HepG2 (cell line): ENCODE results near the gene IPO9. TPM values are rescaled to one million over a fixed set of nuclear protein-coding genes. Genes with fewer than 3 reads are reported as not detected.

Source experiments
- ATAC-seq: fragments of 200-7000 bp; cut with Tn5 transposase; 3 replicates; pipeline ENCODE4 v1.9.1; 2020; ENCODE audit warnings: mild to moderate bottlenecking, moderate library complexity
- BruUV-seq: library from RNA; stranded (reverse); fragments of 400-500 nt; replicated peaks from 2 replicates; lab custom pipeline; 2021; lab: Mats Ljungman, UMichigan
- CTCF ChIA-PET: fragments of 300-600 bp; formaldehyde crosslinking; extraction: SDS; loops from one replicate; lab custom pipeline; 2021; ENCODE audit warnings: low total read pairs, inconsistent platforms, low intra/inter-chr PET ratio; lab: Yijun Ruan, JAX
- POLR2A ChIA-PET: fragments of 350-600 bp; sonication (Branson Sonifier 250); formaldehyde crosslinking; loops from one replicate; lab custom pipeline; 2020; ENCODE audit warnings: antibody characterized with exemption, inconsistent platforms; lab: Yijun Ruan, JAX
- DNase-seq: peaks from one replicate; pipeline ENCODE4 v3.0.0-alpha.2; 2015; ENCODE audit warnings: low spot score
- FAIRE-seq: peaks from 3 replicates; lab custom pipeline; 2011; peaks lifted over from hg19 to GRCh38; lab: Jason Lieb, UNC
- H2AFZ ChIP-seq: one replicate; pipeline ENCODE4 v1.6.1; 2011; ENCODE audit warnings: low read length, inconsistent platforms
- H3K27ac ChIP-seq: fragments of 300-600 bp; 3 replicates; pipeline ENCODE4 v1.8.0; 2011; ENCODE audit warnings: mixed run types, mild to moderate bottlenecking, mixed read lengths, low read length, inconsistent platforms; ENCODE audit not compliant: insufficient read depth; ENCODE audit errors: extremely low read length
- H3K27me3 ChIP-seq, 2 experiments: fragments of 200-600 bp in 1 of 2; 2 replicates in 1 of 2; 3 replicates in 1 of 2; pipeline versions ENCODE4 v1.6.0 to v1.8.0; 2011; ENCODE audit warnings: low read length in 2 of 2, mild to moderate bottlenecking in 2 of 2, moderate library complexity in 2 of 2, inconsistent platforms in 1 of 2; ENCODE audit not compliant: insufficient read depth in 2 of 2, control insufficient read depth in 1 of 2
- H3K36me3 ChIP-seq, 2 experiments: fragments of 200-600 bp in 1 of 2; replicated peaks in 1 of 2; 2 replicates in 1 of 2; 3 replicates in 1 of 2; pipeline versions ENCODE4 v1.5.1 to v1.8.0; 2011; ENCODE audit warnings: low read length in 2 of 2, inconsistent platforms in 1 of 2; ENCODE audit not compliant: insufficient read depth in 2 of 2, control insufficient read depth in 1 of 2
- H3K4me1 ChIP-seq: 2 replicates; pipeline ENCODE4 v1.5.1; 2012; ENCODE audit warnings: low read length, inconsistent platforms; ENCODE audit not compliant: insufficient read depth
- H3K4me2 ChIP-seq: 2 replicates; pipeline ENCODE4 v1.6.0; 2011; ENCODE audit warnings: low read depth, low read length, inconsistent platforms
- H3K4me3 ChIP-seq, 3 experiments: fragments of 200-600 bp in 1 of 3; sonication (generic), shearing (Covaris generic) in 1 of 3; replicated peaks in 1 of 3; 2 replicates each; pipeline ENCODE4 v1.5.1; 2011 to 2016; ENCODE audit warnings: low read length in 3 of 3, inconsistent platforms in 2 of 3, low read depth in 2 of 3, mild to moderate bottlenecking in 2 of 3, control low read depth in 1 of 3, mixed read lengths in 1 of 3; ENCODE audit not compliant: insufficient read depth in 1 of 3
- H3K79me2 ChIP-seq: one replicate; pipeline ENCODE4 v1.6.1; 2011; ENCODE audit warnings: low read length, inconsistent platforms; ENCODE audit not compliant: insufficient read depth
- H3K9ac ChIP-seq: 2 replicates; pipeline ENCODE4 v1.6.0; 2011; ENCODE audit warnings: mild to moderate bottlenecking, low read depth, low read length, inconsistent platforms; ENCODE audit not compliant: insufficient read depth
- H3K9me3 ChIP-seq: 2 replicates; pipeline ENCODE4 v1.5.1; 2012; ENCODE audit warnings: mild to moderate bottlenecking, low read length
- H4K20me1 ChIP-seq: 2 replicates; pipeline ENCODE4 v1.6.0; 2011; ENCODE audit warnings: inconsistent platforms, mild to moderate bottlenecking, low read length, moderate library complexity; ENCODE audit not compliant: insufficient read depth
- ATF7-NPFF ChIP-seq: sonication (generic); formaldehyde crosslinking; IDR thresholded peaks from 2 replicates; pipeline ENCODE4 v1.8.1; 2023; ENCODE audit warnings: mild to moderate bottlenecking, low read depth, missing genetic modification reagents, moderate library complexity
- CBX2 ChIP-seq, 2 experiments: fragments of 200-600 bp in 1 of 2; sonication (generic); formaldehyde crosslinking in 1 of 2; IDR thresholded peaks; 2 replicates each; pipeline versions ENCODE4 v1.7.0 to v1.8.1; 2018 to 2022; ENCODE audit warnings: low read depth in 2 of 2, low read length in 1 of 2, mild to moderate bottlenecking in 1 of 2, missing genetic modification reagents in 1 of 2
- CCDC6 ChIP-seq: sonication (generic); formaldehyde crosslinking; IDR thresholded peaks from 2 replicates; pipeline ENCODE4 v1.8.1; 2022; ENCODE audit warnings: mild to moderate bottlenecking, missing genetic modification reagents, moderate library complexity
- JUN ChIP-seq: sonication (generic); formaldehyde crosslinking; IDR thresholded peaks from 2 replicates; pipeline ENCODE4 v1.4.0; 2020; ENCODE audit warnings: mild to moderate bottlenecking, missing genetic modification reagents
- MED1 ChIP-seq: sonication (generic); formaldehyde crosslinking; IDR thresholded peaks from 2 replicates; pipeline ENCODE4 v1.4.0; 2020; ENCODE audit warnings: missing genetic modification reagents
- SALL1 ChIP-seq: sonication (generic); formaldehyde crosslinking; IDR thresholded peaks from 2 replicates; pipeline ENCODE4 v1.8.0; 2022; ENCODE audit warnings: mild to moderate bottlenecking, missing genetic modification reagents
- SCMH1 ChIP-seq: sonication (generic); formaldehyde crosslinking; IDR thresholded peaks from 2 replicates; pipeline ENCODE4 v1.9.0; 2021; ENCODE audit warnings: missing genetic modification reagents, mild to moderate bottlenecking, borderline replicate concordance
- ZNF253 ChIP-seq: sonication (generic); formaldehyde crosslinking; IDR thresholded peaks from 2 replicates; pipeline ENCODE4 v1.8.0; 2022; ENCODE audit warnings: mild to moderate bottlenecking, missing genetic modification reagents, borderline replicate concordance
- ZNF460 ChIP-seq: sonication (generic); formaldehyde crosslinking; IDR thresholded peaks from 2 replicates; pipeline ENCODE4 v1.5.1; 2020; ENCODE audit warnings: missing genetic modification reagents, mild to moderate bottlenecking, borderline replicate concordance
- ZNF546 ChIP-seq: sonication (generic); formaldehyde crosslinking; conservative IDR thresholded peaks from 2 replicates; pipeline ENCODE4 v1.8.1; 2023; ENCODE audit warnings: mild to moderate bottlenecking, missing genetic modification reagents
- ZNF777 ChIP-seq: sonication (generic); formaldehyde crosslinking; IDR thresholded peaks from 2 replicates; pipeline ENCODE4 v1.4.0; 2020; ENCODE audit warnings: missing genetic modification reagents
- ZSCAN21 ChIP-seq: sonication (generic); formaldehyde crosslinking; IDR thresholded peaks from 2 replicates; pipeline ENCODE4 v1.8.0; 2022; ENCODE audit warnings: mild to moderate bottlenecking, missing genetic modification reagents, moderate library complexity, borderline replicate concordance
- WGBS: methylation state at CpG from one replicate; pipeline ENCODE4 v1.1.6; 2017; ENCODE audit warnings: low lambda C conversion rate; 5-methylcytosine and 5-hydroxymethylcytosine counted together
- in situ Hi-C: cut with HindIII; loops from 2 replicates; pipeline ENCODE4 v1.10.0; 2017; ENCODE audit warnings: low pct_unique_long_range_greater_than_20kb; ENCODE audit not compliant: extremely low pct_ligation_motif_present
- intact Hi-C: fragments of 100-400 bp; cut with micrococcal nuclease; formaldehyde crosslinking; loops from one replicate; pipeline ENCODE4 v1.10.0; 2022; ENCODE audit not compliant: unreplicated experiment
- polyA plus RNA-seq, 8 experiments: library from polyadenylated mRNA; depleted of rRNA in 3 of 8; stranded (reverse) in 7 of 8; unstranded in 1 of 8; fragments of >200 nt; fragmentation: Illumina TruSeq in 4 of 8; extraction: Trizol in 4 of 8; gene quantifications; 2 replicates each; pipeline versions ENCODE4 v1.2.1 to v1.2.3, GENCODE V29; 2011 to 2016; ENCODE audit warnings: low read depth in 4 of 8, missing spikeins in 1 of 8, mixed read lengths in 1 of 8; ENCODE audit not compliant: insufficient read depth in 1 of 8
- total RNA-seq, 5 experiments: library from RNA; depleted of rRNA; stranded (reverse); fragments of >200 nt; fragmentation: Illumina TruSeq; extraction: Trizol; gene quantifications; 2 replicates each; pipeline ENCODE4 v1.2.3, GENCODE V29; 2016; ENCODE audit warnings: low read depth in 1 of 5
- TF ChIP-seq, protein P1 (sequence below): sonication (generic); formaldehyde crosslinking; IDR thresholded peaks from 2 replicates; pipeline ENCODE4 v1.8.0; 2022; ENCODE audit warnings: low read depth, missing genetic modification reagents
- TF ChIP-seq, protein P2 (sequence below): sonication (generic); formaldehyde crosslinking; IDR thresholded peaks from 2 replicates; pipeline ENCODE4 v1.8.0; 2022; ENCODE audit warnings: mild to moderate bottlenecking, missing genetic modification reagents
- TF ChIP-seq, protein P3 (sequence below): sonication (generic); formaldehyde crosslinking; IDR thresholded peaks from 2 replicates; pipeline ENCODE4 v1.4.0; 2020; ENCODE audit warnings: missing genetic modification reagents
- TF ChIP-seq, protein P4 (sequence below): sonication (generic); formaldehyde crosslinking; IDR thresholded peaks from 2 replicates; pipeline ENCODE4 v1.5.0; 2020; ENCODE audit warnings: missing genetic modification reagents, mild to moderate bottlenecking, borderline replicate concordance
- TF ChIP-seq, protein P5 (sequence below): sonication (generic); formaldehyde crosslinking; IDR thresholded peaks from 2 replicates; pipeline ENCODE4 v1.9.0; 2021; ENCODE audit warnings: missing genetic modification reagents, mild to moderate bottlenecking, borderline replicate concordance

The IPO9 gene
- total and polyA plus RNA-seq, 2 of the 13 experiments (the other 11 are each of a cell fraction or from before 2014, with no cell fraction given), result 31.0 to 34.8 TPM

DNA sequence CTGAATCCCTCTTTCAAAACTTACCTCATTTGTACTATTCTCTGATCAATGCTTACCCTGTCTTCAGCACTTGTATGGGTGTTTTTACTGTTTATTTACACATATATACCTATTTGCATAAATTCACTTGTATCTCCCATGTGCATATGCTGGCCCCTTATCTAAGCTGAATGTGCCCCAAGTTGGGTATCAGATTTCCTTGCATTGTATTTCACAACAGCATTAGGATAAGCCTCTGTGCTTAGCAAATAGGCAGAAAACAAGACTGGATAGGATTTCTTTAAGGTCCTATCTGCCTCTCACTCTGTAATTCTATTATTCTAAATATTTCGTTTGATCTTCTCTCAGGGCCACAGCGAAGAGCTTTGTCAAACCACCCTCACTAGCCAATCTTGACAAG, 45.9 kb upstream of the IPO9 start (continued):
- TF ChIP-seq, protein P1, sequence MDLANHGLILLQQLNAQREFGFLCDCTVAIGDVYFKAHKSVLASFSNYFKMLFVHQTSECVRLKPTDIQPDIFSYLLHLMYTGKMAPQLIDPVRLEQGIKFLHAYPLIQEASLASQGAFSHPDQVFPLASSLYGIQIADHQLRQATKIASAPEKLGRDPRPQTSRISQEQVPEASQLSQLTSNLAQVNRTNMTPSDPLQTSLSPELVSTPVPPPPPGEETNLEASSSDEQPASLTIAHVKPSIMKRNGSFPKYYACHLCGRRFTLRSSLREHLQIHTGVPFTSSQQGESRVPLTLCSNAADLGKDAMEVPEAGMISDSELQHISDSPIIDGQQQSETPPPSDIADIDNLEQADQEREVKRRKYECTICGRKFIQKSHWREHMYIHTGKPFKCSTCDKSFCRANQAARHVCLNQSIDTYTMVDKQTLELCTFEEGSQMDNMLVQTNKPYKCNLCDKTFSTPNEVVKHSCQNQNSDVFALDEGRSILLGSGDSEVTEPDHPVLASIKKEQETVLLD (CRISPR knock-in tag), result no peak
- no peak for TF ChIP-seq ZNF253
- TF ChIP-seq, protein P2, sequence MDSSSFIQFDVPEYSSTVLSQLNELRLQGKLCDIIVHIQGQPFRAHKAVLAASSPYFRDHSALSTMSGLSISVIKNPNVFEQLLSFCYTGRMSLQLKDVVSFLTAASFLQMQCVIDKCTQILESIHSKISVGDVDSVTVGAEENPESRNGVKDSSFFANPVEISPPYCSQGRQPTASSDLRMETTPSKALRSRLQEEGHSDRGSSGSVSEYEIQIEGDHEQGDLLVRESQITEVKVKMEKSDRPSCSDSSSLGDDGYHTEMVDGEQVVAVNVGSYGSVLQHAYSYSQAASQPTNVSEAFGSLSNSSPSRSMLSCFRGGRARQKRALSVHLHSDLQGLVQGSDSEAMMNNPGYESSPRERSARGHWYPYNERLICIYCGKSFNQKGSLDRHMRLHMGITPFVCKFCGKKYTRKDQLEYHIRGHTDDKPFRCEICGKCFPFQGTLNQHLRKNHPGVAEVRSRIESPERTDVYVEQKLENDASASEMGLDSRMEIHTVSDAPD (CRISPR knock-in tag), result no peak

DNA sequence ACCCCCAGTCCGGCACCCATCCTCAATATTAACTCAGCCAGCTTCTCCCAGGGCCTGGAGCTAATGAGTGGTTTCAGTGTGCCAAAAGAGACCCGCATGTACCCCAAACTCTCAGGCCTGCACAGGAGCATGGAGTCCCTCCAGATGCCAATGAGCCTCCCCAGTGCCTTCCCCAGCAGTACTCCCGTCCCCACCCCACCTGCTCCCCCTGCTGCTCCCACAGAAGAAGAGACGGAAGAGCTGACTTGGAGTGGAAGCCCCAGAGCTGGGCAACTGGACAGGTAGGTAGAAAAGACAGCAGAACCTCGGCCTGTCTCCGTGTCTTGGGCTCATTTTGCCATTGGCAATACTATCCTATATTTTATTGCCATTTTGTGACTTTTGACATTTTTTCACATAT, 45.4 kb upstream of the IPO9 start:
- intact Hi-C loops, result no loop called here
- no peak overlapping the region for H3K9ac ChIP-seq
- in situ Hi-C loops, result loop anchor here (10.0 kb wide), 1 partner anchor 219 kb away; no protein-coding TSS in a partner anchor
- no peak overlapping the region for H3K4me3 ChIP-seq
- ATAC-seq (no peak), FAIRE-seq (no peak), DNase-seq (no peak)
- no peaks in the 10 kb centered on the region for H3K9me3 ChIP-seq
- peaks cover 0 to 48% of the 10 kb centered on the region in 2 experiments; a peak in 3 of 5 replicates for H3K27me3 ChIP-seq
- no peak overlapping the region for H3K4me2 ChIP-seq
- POLR2A ChIA-PET, result no interaction called here
- 11% methylated on average over 6 of the region's 6 CpGs for WGBS
- CTCF ChIA-PET, result no interaction called here
- H3K4me1 ChIP-seq, result no peaks in the 10 kb centered on the region
- H3K27ac ChIP-seq, result no peak overlapping the region
- H3K36me3 ChIP-seq, result no peaks in the 10 kb centered on the region
- BruUV-seq, result no TSS peak
- H3K79me2 ChIP-seq, result no peaks in the 10 kb centered on the region
- no peak overlapping the region for H2AFZ ChIP-seq
- H4K20me1 ChIP-seq, result no peaks in the 10 kb centered on the region
- TF ChIP-seq CCDC6 (CRISPR knock-in tag) (no peak), ATF7-NPFF (CRISPR knock-in tag) (no peak), ZSCAN21 (CRISPR knock-in tag) (no peak), ZNF460 (CRISPR knock-in tag) (no peak), CBX2 (IDR thresholded peaks at IDR 0.05; ENCODE audit: low read depth, low read length) (no peak), CBX2 (CRISPR knock-in tag; IDR thresholded peaks at IDR 0.05; ENCODE audit: low read depth) (no peak), SALL1 (no peak), ZNF546 (CRISPR knock-in tag) (no peak), MED1 (CRISPR knock-in tag) (no peak), SCMH1 (CRISPR knock-in tag) (no peak), JUN (CRISPR knock-in tag) (no peak), ZNF777 (CRISPR knock-in tag) (no peak)
- TF ChIP-seq, protein P3, sequence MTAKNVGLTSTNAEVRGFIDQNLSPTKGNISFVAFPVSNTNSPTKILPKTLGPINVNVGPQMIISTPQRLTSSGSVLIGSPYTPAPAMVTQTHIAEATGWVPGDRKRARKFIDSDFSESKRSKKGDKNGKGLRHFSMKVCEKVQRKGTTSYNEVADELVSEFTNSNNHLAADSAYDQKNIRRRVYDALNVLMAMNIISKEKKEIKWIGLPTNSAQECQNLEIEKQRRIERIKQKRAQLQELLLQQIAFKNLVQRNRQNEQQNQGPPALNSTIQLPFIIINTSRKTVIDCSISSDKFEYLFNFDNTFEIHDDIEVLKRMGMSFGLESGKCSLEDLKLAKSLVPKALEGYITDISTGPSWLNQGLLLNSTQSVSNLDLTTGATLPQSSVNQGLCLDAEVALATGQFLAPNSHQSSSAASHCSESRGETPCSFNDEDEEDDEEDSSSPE, result no peak
- TF ChIP-seq, protein P4, sequence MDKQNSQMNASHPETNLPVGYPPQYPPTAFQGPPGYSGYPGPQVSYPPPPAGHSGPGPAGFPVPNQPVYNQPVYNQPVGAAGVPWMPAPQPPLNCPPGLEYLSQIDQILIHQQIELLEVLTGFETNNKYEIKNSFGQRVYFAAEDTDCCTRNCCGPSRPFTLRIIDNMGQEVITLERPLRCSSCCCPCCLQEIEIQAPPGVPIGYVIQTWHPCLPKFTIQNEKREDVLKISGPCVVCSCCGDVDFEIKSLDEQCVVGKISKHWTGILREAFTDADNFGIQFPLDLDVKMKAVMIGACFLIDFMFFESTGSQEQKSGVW, result no peak
- TF ChIP-seq, protein P5, sequence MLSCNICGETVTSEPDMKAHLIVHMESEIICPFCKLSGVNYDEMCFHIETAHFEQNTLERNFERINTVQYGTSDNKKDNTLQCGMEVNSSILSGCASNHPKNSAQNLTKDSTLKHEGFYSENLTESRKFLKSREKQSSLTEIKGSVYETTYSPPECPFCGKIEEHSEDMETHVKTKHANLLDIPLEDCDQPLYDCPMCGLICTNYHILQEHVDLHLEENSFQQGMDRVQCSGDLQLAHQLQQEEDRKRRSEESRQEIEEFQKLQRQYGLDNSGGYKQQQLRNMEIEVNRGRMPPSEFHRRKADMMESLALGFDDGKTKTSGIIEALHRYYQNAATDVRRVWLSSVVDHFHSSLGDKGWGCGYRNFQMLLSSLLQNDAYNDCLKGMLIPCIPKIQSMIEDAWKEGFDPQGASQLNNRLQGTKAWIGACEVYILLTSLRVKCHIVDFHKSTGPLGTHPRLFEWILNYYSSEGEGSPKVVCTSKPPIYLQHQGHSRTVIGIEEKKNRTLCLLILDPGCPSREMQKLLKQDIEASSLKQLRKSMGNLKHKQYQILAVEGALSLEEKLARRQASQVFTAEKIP, result no peak
